ENCODE results near the gene KRT6C. TPM values are rescaled to one million over a fixed set of nuclear protein-coding genes. Genes with fewer than 3 reads are reported as not detected.
"Not testable (repeated sequence)": the region's sequence is repeated elsewhere in the genome, so short reads cannot be mapped to it uniquely, and the experiment has no call there.

KRT6C gene
- total RNA-seq, 1 donor from 2014 or later, result 19.3 TPM

- no peak for DNase-seq
These were observed 19.0 kb downstream of the KRT6C start for GRCh38 chr12:52454411-52455201.

DNA sequence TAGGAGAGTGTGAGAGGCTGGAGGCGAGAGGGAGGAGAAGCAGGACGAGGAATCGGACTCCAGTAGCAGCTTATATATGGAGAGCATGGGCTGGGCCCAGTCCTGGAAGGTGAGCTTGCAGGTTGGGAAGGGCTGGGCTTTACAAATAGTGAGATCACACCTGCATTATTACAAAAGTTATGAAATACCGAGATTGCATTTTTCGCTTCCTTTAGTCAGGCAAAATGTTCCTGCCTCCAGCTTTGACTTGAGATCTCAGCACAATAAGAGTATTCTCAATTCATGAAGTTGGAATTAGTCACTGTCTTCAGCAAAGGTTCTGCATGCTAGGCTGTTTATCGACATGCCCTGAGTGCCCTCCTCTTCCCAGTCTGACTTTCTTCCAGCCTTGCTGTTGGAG lies 21.5 kb downstream of the KRT6C start, which contains the start of gene KRT6B:
KRT6B (minus strand) TSS at position 46 of the 400 bp plus-strand sequence. CDS start 68 bp downstream, outside the sequence.
- DNase-seq, result no peak

DNA sequence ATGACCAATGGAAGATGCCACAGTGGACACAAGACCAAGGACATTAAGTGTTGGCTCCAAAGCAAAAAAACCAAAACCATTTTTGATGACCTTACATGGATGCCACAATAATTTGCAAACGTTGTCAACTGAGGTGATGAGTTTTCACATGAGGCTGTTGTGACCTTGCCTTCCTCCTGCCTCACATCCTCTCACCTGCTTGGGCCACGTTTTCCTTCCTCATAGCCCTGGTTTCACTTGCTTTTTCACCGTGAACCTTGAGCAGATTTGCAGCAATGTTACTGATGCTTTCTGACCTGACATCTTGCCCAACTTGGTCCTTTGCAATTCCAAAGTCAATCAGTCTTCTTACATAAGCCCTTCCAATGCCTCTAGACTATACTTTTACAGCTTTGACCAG lies 25.4 kb downstream of the KRT6C start:
- DNase-seq, result no peak

GRCh38 chr12:52447196-52447595 lies 26.4 kb downstream of the KRT6C start:
- DNase-seq, result not testable (repeated sequence)

- no peak for DNase-seq
These were observed 27.1 kb downstream of the KRT6C start for GRCh38 chr12:52446367-52447045.

- no peak for DNase-seq
These were observed 27.7 kb downstream of the KRT6C start for GRCh38 chr12:52445876-52446275.

- DNase-seq, result no peak
These were observed 28.7 kb downstream of the KRT6C start for GRCh38 chr12:52444647-52445595.

DNA sequence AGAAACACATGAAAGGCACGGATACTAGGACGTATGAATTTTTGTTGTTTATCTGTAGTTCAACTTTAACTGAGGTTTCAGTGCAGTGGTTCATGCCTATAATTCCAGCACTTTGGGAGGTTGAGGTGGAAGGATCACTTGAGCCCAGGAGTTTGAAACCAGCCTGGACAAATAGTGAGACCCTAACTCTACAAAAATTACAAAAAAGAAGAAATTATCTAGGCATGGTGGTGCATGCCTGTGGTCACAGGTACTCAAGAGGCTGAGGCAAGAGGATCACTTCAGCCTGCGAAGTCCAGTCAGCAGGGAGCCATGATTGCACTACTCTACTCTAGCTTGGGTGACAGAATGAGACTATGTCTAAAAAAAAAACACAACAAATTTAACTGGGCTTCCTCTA lies 29.6 kb downstream of the KRT6C start:
- no peak for DNase-seq

GRCh38 chr12:52442600-52443061 lies 31.0 kb downstream of the KRT6C start:
- DNase-seq, result peak; percentile 25

DNA sequence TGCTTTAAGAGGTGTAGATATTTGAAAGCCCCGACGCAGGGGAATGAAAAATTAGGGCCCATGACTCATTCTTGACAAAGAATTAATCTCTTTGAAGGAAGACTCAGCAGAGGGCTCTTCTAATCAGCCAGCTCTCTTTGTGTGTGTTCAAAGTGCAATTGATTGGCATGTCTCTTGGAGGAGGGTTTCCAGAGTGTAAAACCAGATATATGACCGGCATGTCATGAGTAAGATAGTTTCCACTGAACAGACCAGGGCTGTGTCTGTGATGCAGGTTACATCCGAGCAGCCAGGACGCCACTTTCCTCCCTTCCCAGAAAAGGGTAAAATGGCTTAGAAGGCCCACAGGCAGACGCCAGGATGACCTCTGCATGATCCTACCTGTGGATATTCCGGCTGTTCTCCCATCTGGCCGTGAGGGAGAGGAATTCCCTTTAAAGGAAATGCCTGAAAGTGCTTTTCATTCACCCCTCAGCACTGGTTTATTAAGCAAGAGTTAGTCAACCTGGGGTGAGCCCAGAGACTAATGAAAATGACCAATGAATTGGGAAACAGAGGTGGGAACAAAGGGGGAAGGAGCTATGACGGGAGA lies 32.2 kb downstream of the KRT6C start:
- DNase-seq, result no peak

GRCh38 chr12:52440821-52441319 lies 32.7 kb downstream of the KRT6C start:
- DNase-seq, result peak; percentile 35

DNA sequence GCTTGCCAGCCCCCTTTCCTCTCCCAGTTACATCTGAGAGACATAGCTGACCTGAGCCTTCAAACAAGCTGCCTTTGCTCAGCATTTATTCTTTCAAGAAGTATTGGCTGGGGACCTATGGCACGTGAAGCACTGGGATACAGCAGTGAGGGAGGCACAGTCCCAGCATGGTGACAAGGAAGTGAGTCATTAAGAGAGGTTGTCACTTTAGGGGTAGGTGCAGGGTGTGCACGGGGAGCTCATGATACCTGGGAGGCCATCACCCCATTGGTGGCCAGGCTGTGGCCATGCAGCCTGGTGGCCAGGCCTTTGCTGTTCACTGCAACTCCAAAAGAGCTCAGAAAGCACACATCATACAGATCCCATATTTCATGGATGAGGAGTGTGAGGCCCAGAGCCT lies 33.8 kb downstream of the KRT6C start:
- no peak for DNase-seq

- no peak for DNase-seq
These were observed 34.2 kb downstream of the KRT6C start for GRCh38 chr12:52439420-52439819.

DNA sequence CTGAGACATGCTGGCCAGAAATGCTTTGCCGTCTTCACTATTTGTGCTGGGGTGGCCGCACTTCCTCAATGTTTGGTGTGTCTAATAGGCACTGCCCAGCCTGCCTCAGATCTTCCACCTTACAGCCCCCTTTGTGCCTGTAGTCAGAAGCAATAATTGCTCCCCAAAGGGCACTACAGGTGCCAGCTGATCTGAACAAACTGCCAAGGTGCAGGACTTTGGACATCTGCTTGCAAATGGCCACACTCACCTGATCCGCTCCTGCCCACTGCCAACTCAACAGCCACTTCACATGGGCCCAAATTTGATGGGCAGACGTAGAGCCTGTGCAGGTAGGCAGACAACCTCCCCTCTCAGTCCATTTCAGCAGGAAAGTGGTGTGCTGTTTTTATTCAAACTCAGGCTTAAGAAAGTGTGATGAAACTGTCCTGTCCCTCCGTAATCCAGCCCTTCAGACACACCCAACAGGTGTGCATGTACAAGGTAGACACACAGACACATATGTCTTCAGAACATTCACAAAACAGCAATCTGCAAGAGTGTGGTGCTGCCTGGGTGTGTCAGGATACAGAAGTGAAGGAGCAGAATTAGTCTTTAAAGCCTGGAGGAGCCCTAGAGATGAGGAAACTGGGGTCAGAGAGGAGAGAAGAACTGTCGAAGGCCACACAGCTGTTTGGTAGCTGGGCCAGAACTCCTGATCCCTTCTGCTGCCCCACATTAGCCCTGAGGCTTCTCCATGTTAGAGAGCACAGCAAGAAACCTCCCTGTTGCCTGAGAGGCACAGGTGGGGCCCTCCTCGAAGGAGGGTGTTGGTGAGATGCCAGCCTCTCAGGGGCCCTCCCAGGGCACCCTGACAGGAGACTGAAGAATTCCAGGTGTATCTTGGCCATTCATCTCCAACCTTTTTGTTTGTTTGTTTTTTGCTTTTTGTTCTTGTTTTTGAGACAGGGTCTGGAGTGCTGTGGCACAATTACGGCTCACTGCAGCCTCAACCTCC lies 35.0 kb downstream of the KRT6C start:
- DNase-seq, result no peak

DNA sequence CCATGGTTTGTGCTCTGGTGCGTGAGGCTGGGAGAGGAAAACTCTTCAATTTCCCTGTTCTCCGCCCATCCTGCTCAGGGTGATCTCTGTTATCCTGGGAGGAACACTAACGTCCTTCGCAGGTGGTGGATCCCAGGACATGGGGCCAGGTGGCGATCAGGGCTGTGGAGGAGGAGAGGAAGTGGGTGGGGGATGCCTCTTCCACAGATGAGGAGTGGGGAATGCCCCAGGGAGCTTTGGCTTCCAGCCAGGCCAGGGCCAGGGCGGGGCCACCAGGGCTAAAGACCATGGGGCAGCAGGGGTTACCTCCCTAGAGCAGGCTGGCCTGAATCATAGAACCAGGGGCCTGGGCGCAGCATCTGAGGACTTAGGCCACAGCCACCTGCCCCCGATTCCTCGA lies 36.1 kb downstream of the KRT6C start:
- DNase-seq, result no peak

GRCh38 chr12:52436828-52437474 lies 36.7 kb downstream of the KRT6C start:
- DNase-seq, result no peak

GRCh38 chr12:52436000-52436827 lies 37.4 kb downstream of the KRT6C start:
- DNase-seq, result peak; percentile 27

DNA sequence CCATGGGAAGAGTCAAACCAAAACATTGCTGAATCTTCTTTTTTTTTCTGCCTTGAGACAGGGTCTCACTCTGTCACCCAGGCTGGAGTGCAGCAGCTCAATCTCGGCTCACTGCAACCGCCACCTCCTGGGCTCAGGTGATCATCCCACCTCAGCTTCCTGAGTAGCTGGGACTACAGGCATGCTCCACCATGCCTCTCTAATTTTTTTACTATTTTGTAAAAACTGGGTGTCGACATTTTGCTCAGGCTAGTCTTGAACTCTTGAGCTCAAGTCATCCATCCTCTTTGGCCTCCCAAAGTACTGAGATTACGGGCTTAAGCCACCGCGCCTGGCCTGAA lies 38.0 kb downstream of the KRT6C start:
- no peak for DNase-seq
